ENCODE results near the gene MSANTD1. TPM values are rescaled to one million over a fixed set of nuclear protein-coding genes. Genes with fewer than 3 reads are reported as not detected.

MSANTD1 gene
- total and polyA plus RNA-seq, 4 donors: 0.05 to 1.2 (median 0.23) TPM; not detected in 1

DNA sequence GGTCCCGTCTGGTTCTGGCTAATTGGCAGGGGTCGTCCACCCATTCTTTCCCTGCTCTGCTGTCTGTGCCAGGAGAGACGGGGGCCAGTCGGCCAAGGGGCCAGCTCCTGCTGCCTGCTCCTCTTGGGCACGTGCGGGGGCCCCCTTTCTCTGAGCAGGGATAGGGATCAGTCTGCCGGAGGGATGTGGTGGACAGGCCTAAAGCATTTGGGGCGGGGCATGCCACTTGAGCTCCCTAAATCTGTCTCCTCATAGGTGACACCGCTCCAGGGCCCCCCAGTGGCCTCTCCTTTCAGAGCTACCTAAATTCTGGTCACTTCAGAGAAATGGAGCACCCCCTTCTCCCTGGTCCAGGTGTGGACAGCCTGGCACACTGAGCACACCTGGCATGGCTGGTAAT is 4.2 kb upstream of the MSANTD1 start:
- H3K9me3 ChIP-seq (ENCODE audit: control insufficient read depth in 4 of 4, low read length in 3 of 4): no peaks in the 10 kb centered on the region
- no peaks in the 10 kb centered on the region for H3K4me1 ChIP-seq (ENCODE audit: control insufficient read depth in 4 of 4, insufficient read depth in 4 of 4, low read length in 3 of 4)
- H3K27me3 ChIP-seq (ENCODE audit: control insufficient read depth in 4 of 4, insufficient read depth in 4 of 4, low read length in 3 of 4): no peaks in the 10 kb centered on the region
- H3K9ac ChIP-seq (ENCODE audit: low read depth in 1 of 2, low read length in 2 of 2): no peak overlapping the region
- no peak for TF ChIP-seq FOXA1 (IDR thresholded peaks at IDR 0.05)
- TF ChIP-seq EGR1 (IDR thresholded peaks at IDR 0.05; ENCODE audit: low read depth in 2 of 2): no peak
- no peak for TF ChIP-seq GABPA (IDR thresholded peaks at IDR 0.05 in 1 of 2, conservative IDR thresholded peaks at IDR 0.05 in 1 of 2)
- no peak for TF ChIP-seq ZBTB33 (IDR thresholded peaks at IDR 0.05)
- no peak for TF ChIP-seq NR2F2 (IDR thresholded peaks at IDR 0.05)
- no peak for TF ChIP-seq SP1 (IDR thresholded peaks at IDR 0.05)
- no peak for TF ChIP-seq RXRA (IDR thresholded peaks at IDR 0.05)
- TF ChIP-seq HNF4A (conservative IDR thresholded peaks at IDR 0.05): no peak
- TF ChIP-seq ATF3 (IDR thresholded peaks at IDR 0.05): no peak
- TF ChIP-seq TAF1 (conservative IDR thresholded peaks at IDR 0.05): no peak
- no peak overlapping the region for H3K27ac ChIP-seq (ENCODE audit: low read depth in 1 of 2, low read length in 2 of 2)
- H3K4me3 ChIP-seq (ENCODE audit: low read depth in 1 of 3, low read length in 3 of 3): no peak overlapping the region
- no peak for DNase-seq (ENCODE audit: low spot score)
- peaks cover 9 to 31% (median 12%) of the 10 kb centered on the region in 4 donors for H3K36me3 ChIP-seq (ENCODE audit: control insufficient read depth in 4 of 4, insufficient read depth in 3 of 4, low read depth in 1 of 4, low read length in 3 of 4)
- WGBS: 85% methylated on average over 9 of the region's 9 CpGs

DNA sequence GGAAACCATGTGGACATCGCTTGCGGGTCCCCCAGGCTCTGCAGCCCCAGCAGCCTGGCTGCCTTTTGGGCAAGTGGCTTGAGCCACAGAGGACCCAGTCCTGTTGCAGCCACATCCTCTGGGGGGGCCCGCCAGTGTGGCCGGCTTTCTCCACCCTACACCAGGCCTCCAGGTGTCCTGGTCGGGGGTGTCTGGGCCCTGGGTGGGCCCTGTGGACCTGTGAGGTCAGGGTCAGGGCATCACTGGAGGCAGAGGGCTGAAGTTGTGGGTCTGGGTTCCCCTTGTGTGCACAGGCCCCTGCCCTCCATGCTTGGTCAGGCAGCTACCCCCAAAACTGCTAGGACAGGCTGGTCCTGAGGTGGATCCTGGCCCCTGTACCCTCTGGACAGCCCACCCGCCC is 3.3 kb upstream of the MSANTD1 start:
- Histone ChIP-seq H3K4me1 (ENCODE audit: control insufficient read depth in 4 of 4, insufficient read depth in 4 of 4, low read length in 3 of 4) (no peaks in the 10 kb centered on the region), H3K36me3 (ENCODE audit: control insufficient read depth in 4 of 4, insufficient read depth in 3 of 4, low read depth in 1 of 4, low read length in 3 of 4) (peaks cover 5 to 23% (median 7%) of the 10 kb centered on the region in 4 donors), H3K9ac (ENCODE audit: low read depth in 1 of 2, low read length in 2 of 2) (no peak overlapping the region), H3K27me3 (ENCODE audit: control insufficient read depth in 4 of 4, insufficient read depth in 4 of 4, low read length in 3 of 4) (no peaks in the 10 kb centered on the region), H3K27ac (ENCODE audit: low read depth in 1 of 2, low read length in 2 of 2) (no peak overlapping the region), H3K4me3 (ENCODE audit: low read depth in 1 of 3, low read length in 3 of 3) (no peak overlapping the region), H3K9me3 (ENCODE audit: control insufficient read depth in 4 of 4, low read length in 3 of 4) (no peaks in the 10 kb centered on the region)
- no peak for DNase-seq (ENCODE audit: low spot score)
- TF ChIP-seq RXRA (IDR thresholded peaks at IDR 0.05): no peak
- TF ChIP-seq REST (IDR thresholded peaks at IDR 0.05): no peak
- no peak for TF ChIP-seq NR2F2 (IDR thresholded peaks at IDR 0.05)
- no peak for TF ChIP-seq SP1 (IDR thresholded peaks at IDR 0.05)
- TF ChIP-seq FOXA1 (IDR thresholded peaks at IDR 0.05): no peak
- no peak for TF ChIP-seq RAD21 (IDR thresholded peaks at IDR 0.05)
- 93% methylated on average over 6 of the region's 6 CpGs for WGBS
